GM18867 (cell line): ENCODE results near the gene PCDHGB2.
A peak's percentile ranks its signal among the peaks of the same experiment; 100 is the strongest.
"Not testable (repeated sequence)": the region's sequence is repeated elsewhere in the genome, so short reads cannot be mapped to it uniquely, and the experiment has no call there.

ENCODE experiments used
- ATAC-seq: cut with Tn5 transposase; IDR thresholded peaks from one replicate; pipeline ENCODE4 v1.9.1; 2021; ENCODE audit warnings: mild to moderate bottlenecking, moderate library complexity; ENCODE audit not compliant: unreplicated experiment

PCDHGB2 gene

DNA sequence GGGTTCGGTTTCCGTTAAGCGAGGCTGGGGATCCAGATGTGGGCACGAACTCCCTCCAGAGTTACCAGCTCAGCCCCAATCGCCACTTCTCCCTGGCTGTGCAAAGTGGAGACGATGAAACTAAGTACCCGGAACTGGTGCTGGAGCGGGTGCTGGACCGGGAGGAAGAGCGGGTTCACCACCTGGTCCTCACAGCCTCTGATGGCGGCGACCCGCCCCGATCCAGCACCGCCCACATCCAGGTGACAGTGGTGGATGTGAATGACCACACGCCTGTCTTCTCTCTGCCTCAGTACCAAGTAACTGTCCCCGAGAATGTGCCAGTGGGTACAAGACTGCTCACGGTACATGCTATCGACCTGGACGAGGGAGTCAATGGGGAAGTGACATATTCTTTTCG lies 23.6 kb downstream of the PCDHGB2 start:
- no peak for ATAC-seq

GRCh38 chr5:141384471-141385267 lies 24.9 kb downstream of the PCDHGB2 start:
- ATAC-seq: no peak

DNA sequence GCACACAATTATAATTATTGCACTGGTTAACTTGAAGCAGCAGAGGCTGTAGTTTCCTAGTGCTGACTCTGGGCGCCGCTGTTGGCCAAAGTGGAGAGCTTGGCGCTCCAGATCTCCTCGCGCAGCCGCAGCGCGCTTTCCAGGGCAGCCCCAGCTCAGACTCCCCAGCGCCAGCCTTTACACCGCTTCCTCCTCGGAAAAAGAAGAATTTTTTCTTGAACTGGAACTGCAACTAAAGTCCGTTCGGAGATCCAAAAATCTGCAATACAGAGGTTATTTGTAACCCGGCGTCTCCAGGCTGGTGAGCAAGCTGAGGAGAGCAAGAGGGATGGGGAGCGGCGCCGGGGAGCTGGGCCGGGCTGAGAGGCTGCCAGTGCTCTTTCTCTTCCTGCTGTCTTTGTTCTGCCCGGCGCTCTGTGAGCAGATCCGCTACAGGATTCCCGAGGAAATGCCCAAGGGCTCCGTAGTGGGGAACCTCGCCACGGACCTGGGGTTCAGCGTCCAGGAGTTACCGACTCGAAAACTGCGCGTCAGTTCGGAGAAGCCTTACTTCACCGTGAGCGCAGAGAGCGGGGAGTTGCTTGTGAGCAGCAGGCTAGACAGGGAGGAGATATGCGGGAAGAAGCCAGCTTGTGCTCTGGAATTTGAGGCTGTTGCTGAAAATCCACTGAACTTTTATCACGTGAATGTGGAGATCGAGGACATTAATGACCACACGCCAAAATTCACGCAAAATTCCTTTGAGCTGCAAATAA lies 27.9 kb downstream of the PCDHGB2 start, which contains the start of gene PCDHGB4:
Gene PCDHGB4 (plus strand): TSS at position 142 of the 755 bp plus-strand sequence. CDS start 187 bp downstream, at position 329.
- peak; percentile 71 for ATAC-seq

GRCh38 chr5:141388661-141389060 lies 28.9 kb downstream of the PCDHGB2 start:
- no peak for ATAC-seq

DNA sequence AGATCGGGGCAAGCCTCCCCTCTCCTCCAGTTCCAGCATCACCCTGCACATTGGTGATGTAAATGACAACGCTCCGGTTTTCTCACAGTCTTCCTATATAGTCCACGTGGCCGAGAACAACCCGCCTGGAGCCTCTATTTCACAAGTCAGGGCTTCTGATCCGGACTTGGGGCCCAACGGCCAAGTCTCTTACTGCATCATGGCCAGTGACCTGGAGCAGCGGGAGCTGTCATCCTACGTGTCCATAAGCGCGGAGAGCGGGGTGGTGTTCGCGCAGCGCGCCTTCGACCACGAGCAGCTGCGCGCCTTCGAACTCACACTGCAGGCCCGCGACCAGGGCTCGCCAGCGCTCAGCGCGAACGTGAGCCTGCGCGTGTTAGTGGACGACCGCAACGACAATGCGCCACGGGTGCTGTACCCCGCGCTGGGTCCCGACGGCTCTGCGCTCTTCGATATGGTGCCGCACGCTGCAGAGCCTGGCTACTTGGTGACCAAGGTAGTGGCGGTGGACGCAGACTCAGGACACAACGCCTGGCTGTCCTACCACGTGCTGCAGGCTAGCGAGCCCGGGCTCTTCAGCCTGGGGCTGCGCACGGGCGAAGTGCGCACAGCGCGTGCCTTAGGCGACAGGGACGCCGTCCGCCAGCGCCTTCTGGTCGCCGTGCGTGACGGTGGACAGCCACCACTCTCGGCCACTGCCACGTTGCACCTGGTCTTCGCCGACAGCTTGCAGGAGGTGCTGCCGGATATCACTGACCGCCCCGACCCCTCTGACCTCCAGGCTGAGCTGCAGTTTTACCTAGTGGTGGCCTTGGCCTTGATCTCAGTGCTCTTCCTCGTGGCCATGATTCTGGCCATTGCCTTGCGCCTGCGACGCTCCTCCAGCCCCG lies 29.6 kb downstream of the PCDHGB2 start:
- ATAC-seq: no peak

- ATAC-seq: no peak
These were observed 32.8 kb downstream of the PCDHGB2 start, which contains the start of gene PCDHGA8 for GRCh38 chr5:141392429-141393198. PCDHGA8 (plus strand) TSS chr5:141392633; CDS start chr5:141392814, 181 bp downstream.

- ATAC-seq: no peak
These were observed 33.5 kb downstream of the PCDHGB2 start for GRCh38 chr5:141393267-141393666.

DNA sequence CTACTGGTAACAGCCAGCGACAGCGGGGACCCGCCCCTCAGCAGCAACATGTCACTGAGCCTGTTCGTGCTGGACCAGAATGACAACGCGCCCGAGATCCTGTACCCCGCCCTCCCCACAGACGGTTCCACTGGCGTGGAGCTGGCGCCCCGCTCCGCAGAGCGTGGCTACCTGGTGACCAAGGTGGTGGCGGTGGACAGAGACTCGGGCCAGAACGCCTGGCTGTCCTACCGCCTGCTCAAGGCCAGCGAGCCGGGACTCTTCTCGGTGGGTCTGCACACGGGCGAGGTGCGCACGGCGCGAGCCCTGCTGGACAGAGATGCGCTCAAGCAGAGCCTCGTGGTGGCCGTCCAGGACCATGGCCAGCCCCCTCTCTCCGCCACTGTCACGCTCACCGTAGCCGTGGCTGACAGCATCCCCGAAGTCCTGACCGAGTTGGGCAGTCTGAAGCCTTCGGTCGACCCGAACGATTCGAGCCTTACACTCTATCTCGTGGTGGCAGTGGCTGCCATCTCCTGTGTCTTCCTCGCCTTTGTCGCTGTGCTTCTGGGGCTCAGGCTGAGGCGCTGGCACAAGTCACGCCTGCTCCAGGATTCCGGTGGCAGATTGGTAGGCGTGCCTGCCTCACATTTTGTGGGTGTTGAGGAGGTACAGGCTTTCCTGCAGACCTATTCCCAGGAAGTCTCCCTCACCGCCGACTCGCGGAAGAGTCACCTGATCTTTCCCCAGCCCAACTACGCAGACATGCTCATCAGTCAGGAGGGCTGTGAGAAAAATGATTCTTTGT lies 34.8 kb downstream of the PCDHGB2 start:
- not testable (repeated sequence) for ATAC-seq

- not testable (repeated sequence) for ATAC-seq
These were observed 38.2 kb downstream of the PCDHGB2 start, which contains the start of gene PCDHGB5 for GRCh38 chr5:141397756-141398551. PCDHGB5 (plus strand) TSS chr5:141397947; CDS start chr5:141398128, 181 bp downstream.

- ATAC-seq: no peak
These were observed 38.8 kb downstream of the PCDHGB2 start for GRCh38 chr5:141398608-141399007.

DNA sequence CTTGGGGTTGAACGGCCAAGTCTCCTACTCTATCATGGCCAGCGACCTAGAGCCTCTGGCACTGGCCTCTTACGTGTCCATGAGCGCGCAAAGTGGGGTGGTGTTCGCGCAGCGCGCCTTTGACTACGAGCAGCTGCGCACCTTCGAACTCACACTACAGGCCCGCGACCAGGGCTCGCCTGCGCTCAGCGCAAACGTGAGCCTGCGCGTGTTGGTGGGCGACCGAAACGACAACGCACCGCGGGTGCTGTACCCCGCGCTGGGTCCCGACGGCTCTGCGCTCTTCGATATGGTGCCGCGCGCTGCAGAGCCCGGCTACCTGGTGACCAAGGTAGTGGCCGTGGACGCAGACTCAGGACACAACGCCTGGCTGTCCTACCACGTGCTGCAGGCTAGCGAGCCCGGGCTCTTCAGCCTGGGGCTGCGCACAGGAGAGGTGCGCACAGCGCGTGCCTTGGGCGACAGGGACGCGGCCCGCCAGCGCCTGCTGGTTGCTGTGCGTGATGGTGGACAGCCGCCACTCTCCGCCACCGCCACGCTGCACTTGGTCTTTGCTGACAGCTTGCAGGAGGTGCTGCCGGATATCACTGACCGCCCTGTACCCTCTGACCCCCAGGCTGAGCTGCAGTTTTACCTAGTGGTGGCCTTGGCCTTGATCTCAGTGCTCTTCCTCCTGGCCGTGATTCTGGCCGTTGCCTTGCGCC lies 39.9 kb downstream of the PCDHGB2 start:
- no peak for ATAC-seq

DNA sequence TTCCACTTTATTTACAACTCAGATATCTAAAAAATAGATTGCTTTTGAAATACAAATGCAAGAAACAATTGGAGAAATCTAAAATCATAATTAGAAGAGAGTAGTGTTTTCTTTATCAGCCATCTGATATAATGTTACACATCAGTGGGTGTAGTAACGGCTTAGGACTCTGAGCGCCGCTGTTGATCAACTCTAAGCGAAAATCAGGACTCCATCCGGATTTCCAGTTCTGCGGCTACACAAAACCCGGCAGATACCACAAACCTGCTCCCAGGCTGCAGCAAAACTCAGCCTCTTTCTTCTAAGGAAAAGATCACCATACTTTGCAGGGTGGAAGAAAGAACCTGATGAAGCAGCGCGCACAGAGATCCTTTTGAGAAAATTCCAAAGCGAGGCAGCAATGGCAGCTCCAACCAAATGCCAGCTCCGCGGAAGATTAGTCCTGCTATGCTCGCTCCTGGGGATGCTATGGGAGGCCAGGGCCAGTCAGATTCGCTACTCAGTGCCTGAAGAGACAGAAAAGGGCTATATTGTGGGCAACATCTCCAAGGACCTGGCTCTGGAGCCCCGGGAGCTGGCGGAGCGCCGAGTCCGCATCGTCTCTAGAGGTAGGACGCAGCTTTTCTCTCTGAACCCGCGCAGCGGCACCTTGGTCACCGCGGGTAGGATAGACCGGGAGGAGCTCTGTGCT lies 42.9 kb downstream of the PCDHGB2 start, which contains the start of gene PCDHGA9:
Gene PCDHGA9 (plus strand): TSS at position 226 of the 691 bp plus-strand sequence. CDS start 175 bp downstream, at position 401.
- no peak for ATAC-seq

GRCh38 chr5:141403387-141403786 lies 43.6 kb downstream of the PCDHGB2 start:
- no peak for ATAC-seq

DNA sequence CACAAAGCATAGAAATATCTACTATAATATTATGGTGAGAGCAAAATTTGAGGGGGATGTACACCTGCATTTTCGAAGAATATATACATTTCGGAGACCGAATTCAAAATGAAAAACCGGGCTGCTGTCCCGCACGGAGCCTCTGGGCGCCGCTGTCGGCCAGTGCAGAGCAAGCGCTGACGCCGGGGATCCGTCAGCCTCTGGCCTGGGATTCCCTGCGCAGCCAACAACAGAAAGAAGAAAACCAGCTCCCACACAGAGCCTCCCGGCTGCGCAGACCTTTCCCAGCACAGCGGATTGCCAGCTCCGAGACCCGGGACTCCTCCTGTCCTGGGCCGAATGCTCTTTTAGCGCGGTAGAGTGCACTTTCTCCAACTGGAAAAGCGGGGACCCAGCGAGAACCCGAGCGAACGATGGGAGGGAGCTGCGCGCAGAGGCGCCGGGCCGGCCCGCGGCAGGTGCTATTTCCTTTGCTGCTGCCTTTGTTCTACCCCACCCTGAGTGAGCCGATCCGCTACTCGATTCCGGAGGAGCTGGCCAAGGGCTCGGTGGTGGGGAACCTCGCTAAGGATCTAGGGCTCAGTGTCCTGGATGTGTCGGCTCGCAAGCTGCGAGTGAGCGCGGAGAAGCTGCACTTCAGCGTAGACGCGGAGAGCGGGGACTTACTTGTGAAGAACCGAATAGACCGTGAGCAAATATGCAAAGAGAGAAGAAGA lies 48.2 kb downstream of the PCDHGB2 start, which contains the start of gene PCDHGB6:
Gene PCDHGB6 (plus strand): TSS at position 232 of the 716 bp plus-strand sequence. CDS start 182 bp downstream, at position 414.
- ATAC-seq: not testable (repeated sequence)

DNA sequence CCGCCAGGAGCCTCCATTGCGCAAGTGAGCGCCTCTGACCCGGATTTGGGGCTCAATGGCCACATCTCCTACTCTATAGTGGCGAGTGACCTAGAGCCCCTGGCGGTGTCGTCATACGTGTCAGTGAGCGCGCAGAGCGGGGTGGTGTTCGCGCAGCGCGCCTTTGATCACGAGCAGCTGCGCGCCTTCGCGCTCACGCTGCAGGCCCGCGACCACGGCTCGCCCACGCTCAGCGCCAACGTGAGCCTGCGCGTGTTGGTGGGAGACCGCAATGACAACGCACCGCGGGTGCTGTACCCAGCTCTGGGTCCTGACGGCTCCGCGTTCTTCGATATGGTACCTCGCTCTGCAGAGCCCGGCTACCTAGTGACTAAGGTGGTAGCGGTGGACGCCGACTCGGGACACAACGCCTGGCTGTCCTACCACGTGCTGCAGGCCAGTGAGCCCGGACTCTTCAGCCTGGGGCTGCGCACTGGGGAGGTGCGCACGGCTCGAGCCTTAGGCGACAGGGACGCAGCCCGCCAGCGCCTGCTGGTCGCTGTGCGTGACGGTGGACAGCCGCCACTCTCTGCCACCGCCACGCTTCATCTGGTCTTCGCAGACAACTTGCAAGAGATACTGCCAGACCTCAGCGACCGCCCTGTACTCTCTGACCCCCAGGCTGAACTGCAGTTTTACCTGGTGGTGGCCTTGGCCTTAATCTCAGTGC lies 50.0 kb downstream of the PCDHGB2 start:
- ATAC-seq: no peak

- ATAC-seq: no peak
These were observed 51.8 kb downstream of the PCDHGB2 start for GRCh38 chr5:141411575-141411974.
